Chondrocyte (in vitro differentiated cells): Measurements from ENCODE around the gene CNIH2. TPM values are rescaled to one million over a fixed set of nuclear protein-coding genes. Genes with fewer than 3 reads are reported as not detected.

Source experiments
- DNase-seq: peaks from one replicate; pipeline ENCODE4 v3.0.0; 2021; ENCODE audit warnings: mixed read lengths, low spot score
- H3K27ac Mint-ChIP-seq: one replicate; pipeline ENCODE4 v1.8.0; 2021; ENCODE audit warnings: mild to moderate bottlenecking, moderate library complexity, mixed read lengths; ENCODE audit not compliant: unreplicated experiment
- H3K27me3 Mint-ChIP-seq: 2 replicates; pipeline ENCODE4 v1.8.0; 2021; ENCODE audit warnings: low read depth, mixed read lengths
- H3K36me3 Mint-ChIP-seq: 2 replicates; pipeline ENCODE4 v1.8.0; 2021; ENCODE audit warnings: low read depth, mixed read lengths
- H3K4me1 Mint-ChIP-seq: 2 replicates; pipeline ENCODE4 v1.8.0; 2021; ENCODE audit warnings: low read depth, mild to moderate bottlenecking, mixed read lengths
- H3K4me3 Mint-ChIP-seq: one replicate; pipeline ENCODE4 v1.8.0; 2021; ENCODE audit warnings: mild to moderate bottlenecking, moderate library complexity, mixed read lengths; ENCODE audit not compliant: unreplicated experiment
- H3K9me3 Mint-ChIP-seq: 2 replicates; pipeline ENCODE4 v1.8.0; 2021; ENCODE audit warnings: low read depth, mixed read lengths
- total RNA-seq: library from RNA; stranded (reverse); gene quantifications from 3 replicates; pipeline ENCODE4 v1.2.1, GENCODE V29; 2021
- TF ChIP-seq, protein P1 (sequence below): fragments of 200-600 bp; sonication (generic); IDR thresholded peaks from 2 replicates; pipeline ENCODE4 v1.5.0; 2021; ENCODE audit warnings: antibody characterized with exemption, mild to moderate bottlenecking, moderate library complexity

Gene CNIH2
- total RNA-seq, 1 donor from 2014 or later = 2.8 TPM

DNA sequence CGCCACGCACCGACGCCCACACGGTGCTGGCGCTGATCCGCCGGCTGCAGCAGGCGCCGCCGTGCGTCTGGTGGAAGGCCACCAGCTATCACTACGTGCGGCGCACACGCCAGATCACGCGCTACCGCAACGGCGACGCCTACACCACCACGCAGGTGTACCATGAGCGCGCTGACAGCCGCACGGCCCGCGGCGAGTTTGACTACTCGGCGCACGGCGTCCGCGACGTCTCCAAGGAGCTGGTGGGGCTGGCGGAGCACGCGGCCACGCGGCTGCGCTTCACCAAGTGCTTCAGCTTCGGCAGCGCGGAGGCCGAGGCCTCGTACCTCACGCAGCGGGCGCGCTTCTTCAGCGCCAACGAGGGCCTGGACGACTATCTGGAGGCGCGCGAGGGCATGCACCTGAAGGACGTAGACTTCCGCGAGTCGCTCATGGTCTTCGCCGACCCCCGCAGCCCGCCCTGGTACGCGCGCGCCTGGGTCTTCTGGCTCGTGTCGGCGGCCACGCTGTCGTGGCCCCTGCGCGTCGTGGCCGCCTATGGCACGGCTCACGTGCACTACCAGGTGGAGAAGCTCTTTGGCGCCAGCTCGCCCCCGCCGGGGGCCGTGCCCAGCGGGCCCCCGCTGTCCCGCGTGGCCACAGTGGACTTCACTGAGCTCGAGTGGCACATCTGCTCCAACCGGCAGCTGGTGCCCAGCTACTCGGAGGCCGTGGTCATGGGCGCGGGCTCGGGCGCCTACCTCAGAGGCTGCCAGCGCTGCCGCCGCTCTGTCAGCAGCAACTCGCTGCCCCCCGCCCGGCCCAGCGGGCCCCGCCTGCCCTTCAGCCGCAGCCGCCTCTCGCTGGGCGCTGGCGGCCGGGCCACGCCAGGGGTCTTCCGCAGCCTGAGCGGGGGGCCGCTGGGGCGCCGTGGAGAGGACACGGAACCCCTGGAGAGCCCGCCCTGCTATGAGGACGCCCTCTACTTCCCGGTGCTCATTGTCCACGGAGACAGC, 16.9 kb downstream of the CNIH2 start:
- Mint-ChIP-seq H3K36me3 (peaks cover 3% of the 10 kb centered on the region), H3K9me3 (no peaks in the 10 kb centered on the region), H3K4me1 (peaks cover 14% of the 10 kb centered on the region), H3K4me3 (no peak overlapping the region), H3K27ac (no peak overlapping the region), H3K27me3 (peaks cover 5% of the 10 kb centered on the region)
- TF ChIP-seq, protein P1, sequence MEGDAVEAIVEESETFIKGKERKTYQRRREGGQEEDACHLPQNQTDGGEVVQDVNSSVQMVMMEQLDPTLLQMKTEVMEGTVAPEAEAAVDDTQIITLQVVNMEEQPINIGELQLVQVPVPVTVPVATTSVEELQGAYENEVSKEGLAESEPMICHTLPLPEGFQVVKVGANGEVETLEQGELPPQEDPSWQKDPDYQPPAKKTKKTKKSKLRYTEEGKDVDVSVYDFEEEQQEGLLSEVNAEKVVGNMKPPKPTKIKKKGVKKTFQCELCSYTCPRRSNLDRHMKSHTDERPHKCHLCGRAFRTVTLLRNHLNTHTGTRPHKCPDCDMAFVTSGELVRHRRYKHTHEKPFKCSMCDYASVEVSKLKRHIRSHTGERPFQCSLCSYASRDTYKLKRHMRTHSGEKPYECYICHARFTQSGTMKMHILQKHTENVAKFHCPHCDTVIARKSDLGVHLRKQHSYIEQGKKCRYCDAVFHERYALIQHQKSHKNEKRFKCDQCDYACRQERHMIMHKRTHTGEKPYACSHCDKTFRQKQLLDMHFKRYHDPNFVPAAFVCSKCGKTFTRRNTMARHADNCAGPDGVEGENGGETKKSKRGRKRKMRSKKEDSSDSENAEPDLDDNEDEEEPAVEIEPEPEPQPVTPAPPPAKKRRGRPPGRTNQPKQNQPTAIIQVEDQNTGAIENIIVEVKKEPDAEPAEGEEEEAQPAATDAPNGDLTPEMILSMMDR = no peak
- DNase-seq = no peak

DNA sequence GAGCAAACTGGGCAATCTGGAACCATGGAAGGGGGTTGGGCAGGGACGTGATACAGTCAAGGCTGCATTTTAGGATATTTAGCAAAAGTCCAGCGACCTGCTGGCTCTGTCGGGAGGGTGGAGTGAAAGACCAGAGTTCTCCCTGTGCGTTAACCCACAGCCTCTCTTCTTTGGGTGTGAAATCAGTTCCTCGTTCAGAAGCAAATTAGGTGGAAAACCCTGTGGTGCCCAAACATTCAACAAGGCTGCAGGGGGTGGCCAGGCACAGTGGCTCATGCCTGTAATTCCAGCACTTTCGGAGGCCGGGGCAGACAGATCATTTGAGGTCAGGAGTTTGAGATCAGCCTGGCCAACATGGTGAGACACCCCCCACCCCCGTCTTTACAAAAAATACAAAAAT, 19.6 kb downstream of the CNIH2 start:
- H3K4me3 Mint-ChIP-seq = no peak overlapping the region
- peaks cover 3% of the 10 kb centered on the region for H3K27me3 Mint-ChIP-seq
- no peaks in the 10 kb centered on the region for H3K9me3 Mint-ChIP-seq
- TF ChIP-seq, protein P1 = no peak
- DNase-seq = no peak
- peaks cover 3% of the 10 kb centered on the region for H3K36me3 Mint-ChIP-seq
- H3K4me1 Mint-ChIP-seq = peaks cover 3% of the 10 kb centered on the region
- no peak overlapping the region for H3K27ac Mint-ChIP-seq

DNA sequence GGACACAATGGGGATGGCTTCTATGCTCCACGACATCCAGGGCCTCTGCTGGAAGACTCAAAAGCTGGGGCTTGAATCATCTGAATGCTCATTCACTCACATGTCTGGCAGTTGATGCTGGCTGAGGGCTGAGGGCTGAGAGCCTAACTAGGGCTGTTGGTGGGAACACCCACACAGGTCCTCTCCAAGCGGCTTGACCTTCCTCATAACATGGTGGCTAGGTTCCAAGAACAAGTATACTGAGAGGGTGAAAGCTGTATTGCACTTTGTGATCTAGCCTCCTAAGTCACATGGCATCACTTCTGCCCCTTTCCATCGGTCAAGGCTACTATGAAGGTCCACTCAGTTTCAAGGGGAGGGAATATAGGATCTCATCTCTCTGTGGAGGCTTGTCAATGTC, 21.2 kb downstream of the CNIH2 start:
- Mint-ChIP-seq H3K27me3 (no peaks in the 10 kb centered on the region), H3K4me1 (no peaks in the 10 kb centered on the region), H3K9me3 (no peaks in the 10 kb centered on the region), H3K36me3 (peaks cover 3% of the 10 kb centered on the region), H3K27ac (no peak overlapping the region), H3K4me3 (no peak overlapping the region)
- DNase-seq = no peak
- TF ChIP-seq, protein P1 = no peak

- Mint-ChIP-seq H3K36me3 (no peaks in the 10 kb centered on the region), H3K4me3 (no peak overlapping the region), H3K4me1 (no peaks in the 10 kb centered on the region), H3K27me3 (no peaks in the 10 kb centered on the region), H3K27ac (no peak overlapping the region), H3K9me3 (no peaks in the 10 kb centered on the region)
- DNase-seq = no peak
- TF ChIP-seq, protein P1 = no peak
Measured at GRCh38 chr11:66302656-66303055, 24.7 kb downstream of the CNIH2 start.

- TF ChIP-seq, protein P1 = no peak
- peaks cover 16% of the 10 kb centered on the region for H3K4me1 Mint-ChIP-seq
- H3K36me3 Mint-ChIP-seq = no peaks in the 10 kb centered on the region
- no peak overlapping the region for H3K4me3 Mint-ChIP-seq
- no peaks in the 10 kb centered on the region for H3K9me3 Mint-ChIP-seq
- no peak overlapping the region for H3K27ac Mint-ChIP-seq
- H3K27me3 Mint-ChIP-seq = no peaks in the 10 kb centered on the region
- no peak for DNase-seq
Measured at GRCh38 chr11:66309475-66309874, 31.5 kb downstream of the CNIH2 start.
